ENCODE data around the gene MAP6.

MAP6 gene

DNA sequence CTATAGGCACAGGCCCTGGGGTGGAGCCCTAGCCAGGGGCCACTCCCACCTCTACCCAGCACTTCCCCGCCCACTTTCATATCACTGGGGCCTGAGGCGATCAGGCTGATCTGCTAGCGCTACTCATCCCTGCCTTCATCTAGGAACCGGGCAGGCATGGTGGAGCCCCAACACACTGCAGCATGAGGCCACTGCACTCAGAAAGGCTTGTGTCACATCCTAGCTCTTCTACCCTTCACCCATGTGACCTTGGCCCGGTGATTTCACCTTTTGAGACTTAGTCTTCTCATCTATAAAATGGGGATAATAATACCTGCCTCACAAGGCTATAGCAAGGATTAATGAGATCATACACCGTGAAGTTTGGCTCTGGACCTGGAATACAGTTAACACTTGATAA lies 125.0 kb downstream of the MAP6 start:
- Mint-ChIP-seq H3K9me3 (no peaks in the 10 kb centered on the region), H3K4me1 (peaks cover 21% of the 10 kb centered on the region), H3K36me3 (ENCODE audit: low read depth) (no peaks in the 10 kb centered on the region), H3K4me3 (no peak overlapping the region), H3K27me3 (ENCODE audit: low read depth) (peaks cover 3% of the 10 kb centered on the region), H3K27ac (no peak overlapping the region)
- TF ChIP-seq, protein P1, sequence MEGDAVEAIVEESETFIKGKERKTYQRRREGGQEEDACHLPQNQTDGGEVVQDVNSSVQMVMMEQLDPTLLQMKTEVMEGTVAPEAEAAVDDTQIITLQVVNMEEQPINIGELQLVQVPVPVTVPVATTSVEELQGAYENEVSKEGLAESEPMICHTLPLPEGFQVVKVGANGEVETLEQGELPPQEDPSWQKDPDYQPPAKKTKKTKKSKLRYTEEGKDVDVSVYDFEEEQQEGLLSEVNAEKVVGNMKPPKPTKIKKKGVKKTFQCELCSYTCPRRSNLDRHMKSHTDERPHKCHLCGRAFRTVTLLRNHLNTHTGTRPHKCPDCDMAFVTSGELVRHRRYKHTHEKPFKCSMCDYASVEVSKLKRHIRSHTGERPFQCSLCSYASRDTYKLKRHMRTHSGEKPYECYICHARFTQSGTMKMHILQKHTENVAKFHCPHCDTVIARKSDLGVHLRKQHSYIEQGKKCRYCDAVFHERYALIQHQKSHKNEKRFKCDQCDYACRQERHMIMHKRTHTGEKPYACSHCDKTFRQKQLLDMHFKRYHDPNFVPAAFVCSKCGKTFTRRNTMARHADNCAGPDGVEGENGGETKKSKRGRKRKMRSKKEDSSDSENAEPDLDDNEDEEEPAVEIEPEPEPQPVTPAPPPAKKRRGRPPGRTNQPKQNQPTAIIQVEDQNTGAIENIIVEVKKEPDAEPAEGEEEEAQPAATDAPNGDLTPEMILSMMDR (IDR thresholded peaks at IDR 0.05; ENCODE audit: unreplicated experiment in 3 of 3) = no peak

DNA sequence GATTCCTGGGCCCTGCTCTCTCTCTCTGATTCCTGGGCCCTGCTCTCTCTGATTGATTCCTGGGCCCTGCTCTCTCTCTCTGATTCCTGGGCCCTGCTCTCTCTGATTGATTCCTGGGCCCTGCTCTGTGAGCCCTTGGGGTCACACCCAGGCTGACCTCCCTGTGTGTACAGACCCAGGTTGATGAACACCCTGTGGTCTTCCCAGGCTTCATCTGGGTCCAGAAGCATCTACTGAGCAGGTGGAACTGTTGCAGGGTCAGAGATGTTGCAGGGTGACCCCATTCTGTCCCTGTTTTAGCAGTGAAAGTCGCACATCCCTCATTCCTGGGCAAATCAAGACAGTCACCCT lies 126.8 kb downstream of the MAP6 start:
- Mint-ChIP-seq H3K27me3 (ENCODE audit: low read depth) (peaks cover 3% of the 10 kb centered on the region), H3K36me3 (ENCODE audit: low read depth) (no peaks in the 10 kb centered on the region), H3K9me3 (no peaks in the 10 kb centered on the region), H3K4me3 (no peak overlapping the region), H3K4me1 (peaks cover 27% of the 10 kb centered on the region), H3K27ac (no peak overlapping the region)
- TF ChIP-seq, protein P1 (IDR thresholded peaks at IDR 0.05; ENCODE audit: unreplicated experiment in 3 of 3) = no peak

DNA sequence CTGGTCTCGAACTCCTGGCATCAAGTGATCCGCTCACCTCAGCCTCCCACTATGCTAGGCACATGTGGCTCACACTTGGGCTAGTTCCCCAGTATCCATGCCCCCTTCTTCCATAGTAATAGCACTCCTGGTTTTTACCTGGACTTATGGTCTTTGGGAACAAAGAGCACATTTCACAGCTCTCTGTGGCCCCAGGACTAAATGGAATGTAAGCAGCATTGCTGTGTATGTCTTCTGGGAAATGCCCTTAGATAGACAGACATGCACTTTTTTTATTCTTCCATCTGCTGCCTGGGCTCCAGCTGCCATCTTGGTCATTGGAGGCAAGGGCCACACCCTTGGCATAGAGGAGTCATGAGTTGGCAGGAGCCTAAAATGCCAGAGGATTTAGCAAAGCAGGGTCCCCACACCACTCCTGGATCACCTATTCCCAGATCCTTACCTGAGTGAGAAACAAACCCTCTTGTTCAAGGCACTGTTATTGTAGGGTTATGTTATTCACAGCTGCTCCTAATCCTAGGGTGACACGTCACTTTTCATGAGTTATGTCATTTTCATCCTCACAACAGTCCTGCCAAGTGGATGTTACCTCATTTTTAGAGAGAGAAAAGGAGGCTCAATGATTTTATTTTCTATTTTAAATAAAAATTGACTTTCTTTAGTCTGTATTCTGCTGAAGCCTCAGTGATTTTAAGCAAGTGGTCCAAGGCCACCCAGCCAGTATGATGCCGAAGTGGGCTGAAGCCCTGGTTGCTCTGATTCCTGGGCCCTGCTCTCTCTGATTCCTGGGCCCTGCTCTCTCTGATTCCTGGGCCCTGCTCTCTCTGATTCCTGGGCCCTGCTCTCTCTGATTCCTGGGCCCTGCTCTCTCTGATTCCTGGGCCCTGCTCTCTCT lies 127.4 kb downstream of the MAP6 start:
- Mint-ChIP-seq H3K4me1 (peaks cover 27% of the 10 kb centered on the region), H3K36me3 (ENCODE audit: low read depth) (no peaks in the 10 kb centered on the region), H3K9me3 (no peaks in the 10 kb centered on the region), H3K4me3 (no peak overlapping the region), H3K27ac (peak overlapping the region in 1 of 3 experiments; percentile 48), H3K27me3 (ENCODE audit: low read depth) (peaks cover 6% of the 10 kb centered on the region)
- TF ChIP-seq, protein P1 (IDR thresholded peaks at IDR 0.05; ENCODE audit: unreplicated experiment in 3 of 3) = no peak

DNA sequence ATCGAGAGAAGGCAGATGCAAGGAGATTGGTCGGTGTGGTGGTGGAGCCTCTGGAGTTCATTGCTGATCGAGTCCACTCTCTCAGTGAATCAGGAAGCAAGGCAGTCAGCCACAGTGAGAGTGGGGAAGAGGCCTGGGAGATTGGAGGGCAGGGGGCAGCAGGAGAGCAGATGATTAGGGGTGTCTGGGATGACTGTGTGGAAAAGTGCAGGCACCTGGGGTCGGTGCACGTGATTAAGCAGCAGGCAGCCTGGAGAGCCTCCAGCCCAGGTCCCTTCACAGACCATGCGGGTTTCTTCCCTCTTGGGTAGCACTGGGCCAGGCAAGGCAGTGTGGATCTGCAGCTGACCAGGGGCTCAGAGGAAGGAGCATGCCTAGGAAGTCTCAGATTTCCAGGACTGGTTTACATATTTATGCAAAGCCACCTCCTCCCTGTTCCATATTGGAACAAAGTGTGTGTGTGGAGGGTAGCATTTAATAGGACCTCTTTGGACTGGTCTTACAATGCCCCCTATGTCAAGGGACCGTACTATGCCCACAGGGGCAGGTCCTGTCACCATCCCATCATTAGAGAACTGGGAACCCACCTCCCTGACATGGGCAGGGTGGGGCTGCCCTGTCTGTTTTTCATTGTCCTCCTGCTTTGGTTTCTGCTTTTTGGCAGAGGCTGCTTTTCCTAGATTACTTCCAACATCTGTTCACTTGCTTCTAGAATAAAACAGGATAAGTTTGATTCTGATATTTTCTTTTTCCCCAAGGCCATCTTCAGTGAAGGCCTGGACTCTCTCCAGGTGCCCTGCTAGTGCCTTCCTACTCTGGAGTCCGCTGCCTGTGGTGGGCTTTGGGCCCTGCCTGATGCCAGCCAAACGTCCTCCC lies 129.1 kb downstream of the MAP6 start:
- no peaks in the 10 kb centered on the region for H3K36me3 Mint-ChIP-seq (ENCODE audit: low read depth)
- peaks cover 30% of the 10 kb centered on the region for H3K4me1 Mint-ChIP-seq
- no peaks in the 10 kb centered on the region for H3K9me3 Mint-ChIP-seq
- H3K27ac Mint-ChIP-seq = peak overlapping the region; percentile 40 to 76 (median 65)
- no peak overlapping the region for H3K4me3 Mint-ChIP-seq
- H3K27me3 Mint-ChIP-seq (ENCODE audit: low read depth) = peaks cover 9% of the 10 kb centered on the region
- TF ChIP-seq, protein P1 (IDR thresholded peaks at IDR 0.05; ENCODE audit: unreplicated experiment in 3 of 3) = no peak

DNA sequence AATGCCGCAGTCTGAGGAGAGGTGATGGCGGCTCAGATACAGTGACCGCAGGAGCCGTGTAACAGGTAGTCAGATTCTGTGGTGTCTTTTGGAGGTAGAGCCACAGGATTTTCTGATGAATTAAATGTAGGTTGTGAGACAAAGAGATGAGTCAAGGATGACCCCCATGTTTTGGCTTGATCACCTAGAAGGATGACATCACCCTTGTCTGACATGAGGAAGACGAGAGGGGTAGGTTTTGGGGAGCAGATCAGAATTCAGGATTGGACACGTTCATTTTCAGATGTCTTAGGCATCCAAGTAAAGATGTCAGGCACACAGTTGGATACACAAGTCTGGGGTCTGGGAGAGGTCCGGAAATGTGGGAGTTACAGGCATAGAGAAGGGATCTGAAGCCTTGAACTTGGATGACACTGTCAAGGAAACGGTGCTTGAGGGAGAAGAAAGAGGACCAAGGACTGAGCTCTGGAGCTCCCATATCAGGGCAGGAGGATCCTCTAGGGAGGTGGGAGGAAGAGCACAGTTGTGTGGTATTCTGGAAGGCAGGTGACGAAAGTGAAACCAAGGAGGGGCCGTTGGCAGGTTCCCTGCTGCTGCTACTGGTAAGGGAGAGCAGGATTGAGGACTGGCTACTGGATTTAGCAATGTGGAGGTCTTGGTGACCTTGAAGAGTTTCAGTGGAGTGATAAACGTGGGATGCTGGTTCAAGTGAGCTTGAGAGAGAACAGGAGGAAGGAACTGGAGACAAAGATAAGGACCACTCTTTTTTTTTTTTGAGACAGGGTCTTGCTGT lies 130.5 kb downstream of the MAP6 start:
- H3K4me3 Mint-ChIP-seq = no peak overlapping the region
- H3K36me3 Mint-ChIP-seq (ENCODE audit: low read depth) = no peaks in the 10 kb centered on the region
- peaks cover 36% of the 10 kb centered on the region for H3K4me1 Mint-ChIP-seq
- peak overlapping the region in 2 of 3 experiments; percentile 5 to 33 for H3K27ac Mint-ChIP-seq
- TF ChIP-seq, protein P1 (IDR thresholded peaks at IDR 0.05; ENCODE audit: unreplicated experiment in 3 of 3) = no peak
- H3K27me3 Mint-ChIP-seq (ENCODE audit: low read depth) = peaks cover 9% of the 10 kb centered on the region
- no peaks in the 10 kb centered on the region for H3K9me3 Mint-ChIP-seq
